NCI-H2171 treated with DMSO at 0.1 percent for 48 hours (cell line): ENCODE measurements around the gene TSC22D3.
"Not testable (repeated sequence)": the region's sequence is repeated elsewhere in the genome, so short reads cannot be mapped to it uniquely, and the experiment has no call there.

Experiments
- DNase-seq: peaks from one replicate; lab custom pipeline; 2025; lab: John Stamatoyannopoulos, UW

Gene TSC22D3

GRCh38 chrX:107712231-107713202, 63.1 kb downstream of the TSC22D3 start:
- DNase-seq: no peak

- DNase-seq: no peak
Observed at GRCh38 chrX:107711521-107712181, 63.9 kb downstream of the TSC22D3 start.

GRCh38 chrX:107710617-107711391, 64.8 kb downstream of the TSC22D3 start:
- DNase-seq: no peak

GRCh38 chrX:107709266-107709806, 66.3 kb downstream of the TSC22D3 start:
- DNase-seq: no peak

- DNase-seq: no peak
Observed at GRCh38 chrX:107708762-107709161, 66.8 kb downstream of the TSC22D3 start.

GRCh38 chrX:107707866-107708265, 67.7 kb downstream of the TSC22D3 start:
- no peak for DNase-seq

- no peak for DNase-seq
Observed at GRCh38 chrX:107706309-107706708, 69.3 kb downstream of the TSC22D3 start.

GRCh38 chrX:107704587-107704986, 71.0 kb downstream of the TSC22D3 start:
- DNase-seq: no peak

- no peak for DNase-seq
Observed at GRCh38 chrX:107704181-107704580, 71.4 kb downstream of the TSC22D3 start.

GRCh38 chrX:107701493-107702121, 74.0 kb downstream of the TSC22D3 start:
- no peak for DNase-seq

- no peak for DNase-seq
Observed at GRCh38 chrX:107700790-107701189, 74.8 kb downstream of the TSC22D3 start.

- peak; percentile 12 for DNase-seq
Observed at GRCh38 chrX:107700317-107700774, 75.2 kb downstream of the TSC22D3 start.

- DNase-seq: no peak
Observed at GRCh38 chrX:107699616-107700015, 76.0 kb downstream of the TSC22D3 start.

- DNase-seq: no peak
Observed at GRCh38 chrX:107691024-107691448, 84.6 kb downstream of the TSC22D3 start.

- no peak for DNase-seq
Observed at GRCh38 chrX:107687445-107687844, 88.1 kb downstream of the TSC22D3 start.

GRCh38 chrX:107686792-107687191, 88.8 kb downstream of the TSC22D3 start:
- DNase-seq: no peak

- no peak for DNase-seq
Observed at GRCh38 chrX:107686026-107686425, 89.6 kb downstream of the TSC22D3 start.

- DNase-seq: not testable (repeated sequence)
Observed at GRCh38 chrX:107685586-107685985, 90.0 kb downstream of the TSC22D3 start.

- DNase-seq: no peak
Observed at GRCh38 chrX:107684956-107685385, 90.6 kb downstream of the TSC22D3 start.

- DNase-seq: no peak
Observed at GRCh38 chrX:107683931-107684330, 91.7 kb downstream of the TSC22D3 start.
